ENCODE data around the gene ECSCR.

The ECSCR gene

GRCh38 chr5:139451878-139452660, 10.5 kb downstream of the ECSCR start:
- no peak for TF ChIP-seq CTCF (IDR thresholded peaks at IDR 0.05)

GRCh38 chr5:139451176-139451575, 11.4 kb downstream of the ECSCR start:
- TF ChIP-seq CTCF (IDR thresholded peaks at IDR 0.05), result no peak

- no peak for TF ChIP-seq CTCF (IDR thresholded peaks at IDR 0.05)
Observed at GRCh38 chr5:139446956-139447779, 15.4 kb downstream of the ECSCR start.

GRCh38 chr5:139445325-139446170, 17.0 kb downstream of the ECSCR start:
- no peak for TF ChIP-seq CTCF (IDR thresholded peaks at IDR 0.05)

GRCh38 chr5:139443831-139444453, 18.6 kb downstream of the ECSCR start:
- no peak for TF ChIP-seq CTCF (IDR thresholded peaks at IDR 0.05)

GRCh38 chr5:139439013-139439903, 23.3 kb downstream of the ECSCR start, which contains the start of gene DNAJC18:
DNAJC18 (minus strand) TSS chr5:139439525; CDS start chr5:139439445, 80 bp downstream.
- TF ChIP-seq CTCF (IDR thresholded peaks at IDR 0.05), result no peak

Data from LNCAP (cell line).